GM23338 (cell line): ENCODE data around the gene ALS2. TPM values are rescaled to one million over a fixed set of nuclear protein-coding genes. Genes with fewer than 3 reads are reported as not detected.

Source experiments
- ATAC-seq: fragments of 200-7000 bp; cut with Tn5 transposase; 3 replicates; pipeline ENCODE4 v1.9.1; 2020
- DNase-seq: peaks from one replicate; pipeline ENCODE4 v3.0.0-alpha.2; 2015; ENCODE audit warnings: low spot score
- H2AFZ ChIP-seq: fragments of 200-600 bp; sonication (generic); 2 replicates; pipeline ENCODE4 v1.8.0; 2016; ENCODE audit warnings: antibody characterized with exemption, mild to moderate bottlenecking, moderate library complexity
- H3F3A ChIP-seq: fragments of 200-600 bp; sonication (generic); replicated peaks from 2 replicates; pipeline ENCODE4 v1.8.0; 2017; ENCODE audit warnings: antibody characterized with exemption, mixed run types, low read depth
- H3K27ac ChIP-seq: fragments of 200-600 bp; sonication (generic); 2 replicates; pipeline ENCODE4 v1.6.1; 2016; ENCODE audit warnings: low read depth
- H3K27me3 ChIP-seq: fragments of 200-600 bp; sonication (generic); 2 replicates; pipeline ENCODE4 v1.8.0; 2016; ENCODE audit warnings: mild to moderate bottlenecking, mixed run types, moderate library complexity; ENCODE audit not compliant: insufficient read depth
- H3K36me3 ChIP-seq: fragments of 200-600 bp; sonication (generic); 2 replicates; pipeline ENCODE4 v1.8.0; 2016; ENCODE audit warnings: mild to moderate bottlenecking; ENCODE audit not compliant: insufficient read depth
- H3K4me1 ChIP-seq: fragments of 200-600 bp; sonication (generic); 2 replicates; pipeline ENCODE4 v1.8.0; 2016; ENCODE audit warnings: mild to moderate bottlenecking, moderate library complexity; ENCODE audit not compliant: insufficient read depth
- H3K4me2 ChIP-seq: fragments of 200-600 bp; sonication (generic); 2 replicates; pipeline ENCODE4 v1.7.1; 2017; ENCODE audit warnings: mixed run types
- H3K4me3 ChIP-seq: fragments of 200-600 bp; sonication (generic); 2 replicates; pipeline ENCODE4 v1.6.1; 2016; ENCODE audit warnings: mixed run types
- H3K79me2 ChIP-seq: fragments of 200-600 bp; sonication (generic); replicated peaks from 2 replicates; pipeline ENCODE4 v1.8.0; 2017; ENCODE audit warnings: mild to moderate bottlenecking; ENCODE audit not compliant: insufficient read depth
- H3K9me2 ChIP-seq: fragments of 200-600 bp; sonication (generic); 2 replicates; pipeline ENCODE4 v1.8.0; 2017; ENCODE audit not compliant: insufficient read depth
- H4K20me1 ChIP-seq: fragments of 200-600 bp; sonication (generic); replicated peaks from 2 replicates; pipeline ENCODE4 v1.8.0; 2017; ENCODE audit warnings: mild to moderate bottlenecking; ENCODE audit not compliant: insufficient read depth
- H3K27ac Mint-ChIP-seq: 2 replicates; pipeline ENCODE4 v1.8.0; 2020; ENCODE audit warnings: inconsistent platforms, mild to moderate bottlenecking, moderate library complexity, mixed read lengths
- H3K27me3 Mint-ChIP-seq: 3 replicates; pipeline ENCODE4 v1.8.0; 2022; ENCODE audit warnings: low read depth, mild to moderate bottlenecking, moderate library complexity, mixed read lengths, inconsistent platforms; ENCODE audit not compliant: insufficient read depth, poor library complexity
- H3K36me3 Mint-ChIP-seq: 3 replicates; pipeline ENCODE4 v1.8.0; 2021; ENCODE audit warnings: low read depth, mild to moderate bottlenecking, inconsistent platforms, moderate library complexity, mixed read lengths
- H3K4me1 Mint-ChIP-seq: 3 replicates; pipeline ENCODE4 v1.8.0; 2020; ENCODE audit warnings: mild to moderate bottlenecking, inconsistent platforms, mixed read lengths
- H3K4me3 Mint-ChIP-seq: 3 replicates; pipeline ENCODE4 v1.8.0; 2021; ENCODE audit warnings: moderate library complexity, mild to moderate bottlenecking, inconsistent platforms, mixed read lengths
- H3K9me3 Mint-ChIP-seq: 3 replicates; pipeline ENCODE4 v1.8.0; 2020; ENCODE audit warnings: moderate library complexity, mild to moderate bottlenecking, inconsistent platforms, mixed read lengths
- CREB1 ChIP-seq: fragments of 250-450 bp; sonication (Bioruptor Pico); IDR thresholded peaks from 2 replicates; pipeline ENCODE4 v1.5.0; 2020; ENCODE audit warnings: low read depth, mild to moderate bottlenecking, moderate library complexity
- EZH2 ChIP-seq: fragments of 200-600 bp; sonication (generic); IDR thresholded peaks from one replicate; pipeline ENCODE4 v1.8.0; 2017; ENCODE audit warnings: antibody characterized with exemption, mild to moderate bottlenecking, low read depth; ENCODE audit not compliant: unreplicated experiment
- EZH2phosphoT487 ChIP-seq: fragments of 200-600 bp; sonication (generic); IDR thresholded peaks from one replicate; pipeline ENCODE4 v1.8.1; 2018; ENCODE audit warnings: antibody characterized with exemption; ENCODE audit not compliant: unreplicated experiment
- JUNB ChIP-seq: IDR thresholded peaks from one replicate; pipeline ENCODE4 v1.6.1; 2016; ENCODE audit warnings: antibody characterized with exemption; ENCODE audit not compliant: unreplicated experiment
- NANOG ChIP-seq: IDR thresholded peaks from 2 replicates; pipeline ENCODE4 v1.6.1; 2016; ENCODE audit warnings: antibody characterized with exemption, borderline replicate concordance
- POLR2AphosphoS5 ChIP-seq: IDR thresholded peaks from 2 replicates; pipeline ENCODE4 v1.6.1; 2016; ENCODE audit warnings: antibody characterized with exemption, low read depth
- STAT1 ChIP-seq: IDR thresholded peaks from one replicate; pipeline ENCODE4 v1.6.1; 2016; ENCODE audit warnings: antibody characterized with exemption; ENCODE audit not compliant: unreplicated experiment
- ZNF114 ChIP-seq: fragments of 250-450 bp; sonication (Bioruptor Pico); IDR thresholded peaks from 2 replicates; pipeline ENCODE4 v1.5.0; 2020; ENCODE audit warnings: mild to moderate bottlenecking, moderate library complexity
- ZNF331 ChIP-seq: fragments of 250-450 bp; sonication (Bioruptor Pico); IDR thresholded peaks from 2 replicates; pipeline ENCODE4 v1.5.0; 2020; ENCODE audit warnings: low read depth, mild to moderate bottlenecking, moderate library complexity
- polyA plus RNA-seq: library from polyadenylated mRNA; unstranded; fragments of >200 nt; fragmentation: Nextera tagmentation; extraction: Ambion mirVana; gene quantifications from 2 replicates; pipeline ENCODE4 v1.2.1, GENCODE V29; 2016
- total RNA-seq: library from RNA; depleted of rRNA; stranded (reverse); fragments of >200 nt; shearing (Covaris generic); gene quantifications from 2 replicates; pipeline ENCODE4 v1.2.3, GENCODE V29; 2014
- TF ChIP-seq, protein P1 (sequence below), 2 experiments: fragments of 200-600 bp in 1 of 2; sonication (generic) in 1 of 2; conservative IDR thresholded peaks; 2 replicates each; pipeline versions ENCODE4 v1.5.1 to v1.6.1; 2016 to 2017; ENCODE audit warnings: antibody characterized with exemption in 2 of 2, low read depth in 2 of 2, mild to moderate bottlenecking in 2 of 2, moderate library complexity in 1 of 2
- TF ChIP-seq, protein P2 (sequence below): IDR thresholded peaks from one replicate; pipeline ENCODE4 v1.6.1; 2018; ENCODE audit warnings: antibody characterized with exemption; ENCODE audit not compliant: unreplicated experiment
- TF ChIP-seq, protein P3 (sequence below): IDR thresholded peaks from 2 replicates; pipeline ENCODE4 v1.6.1; 2016; ENCODE audit warnings: antibody characterized with exemption

ALS2 gene
- total and polyA plus RNA-seq, 2 experiments from 2014 or later: 9.6 to 43.3 TPM

DNA sequence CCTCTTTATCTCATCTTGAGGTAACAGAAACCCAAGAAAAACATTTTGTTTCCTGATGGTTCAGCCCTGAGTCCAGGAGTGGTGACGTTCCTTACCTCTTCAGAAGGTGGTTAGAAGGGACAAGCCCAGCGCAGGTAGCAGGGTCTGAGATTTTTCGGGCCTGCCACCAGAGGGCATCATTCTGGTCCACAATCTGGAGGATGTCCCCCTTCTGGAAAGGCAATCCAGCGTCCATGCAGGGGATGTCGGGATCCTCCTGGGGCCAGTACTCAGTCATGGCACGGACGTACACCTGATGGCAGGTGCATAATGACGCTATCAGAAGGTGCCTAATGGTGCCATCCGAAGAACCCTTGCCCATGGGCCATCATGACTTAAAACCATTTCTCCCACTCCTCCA is 100.0 kb downstream of the ALS2 start:
- Histone ChIP-seq H3F3A (no peaks in the 10 kb centered on the region), H3K4me3 (no peak overlapping the region), H3K9me2 (0 out of 2 replicates have a peak, but pooled peaks cover 2% of the 10 kb centered on the region), H3K4me2 (no peak overlapping the region), H3K4me1 (no peaks in the 10 kb centered on the region), H3K27me3 (no peaks in the 10 kb centered on the region), H4K20me1 (no peaks in the 10 kb centered on the region), H3K36me3 (no peaks in the 10 kb centered on the region), H3K79me2 (no peaks in the 10 kb centered on the region), H2AFZ (no peak overlapping the region), H3K27ac (no peak overlapping the region)
- Mint-ChIP-seq H3K27ac (no peak overlapping the region), H3K36me3 (no peaks in the 10 kb centered on the region), H3K27me3 (no peaks in the 10 kb centered on the region), H3K9me3 (no peaks in the 10 kb centered on the region), H3K4me3 (no peak overlapping the region), H3K4me1 (peaks cover 3% of the 10 kb centered on the region)
- peak; percentile 85 for DNase-seq
- TF ChIP-seq, protein P1, sequence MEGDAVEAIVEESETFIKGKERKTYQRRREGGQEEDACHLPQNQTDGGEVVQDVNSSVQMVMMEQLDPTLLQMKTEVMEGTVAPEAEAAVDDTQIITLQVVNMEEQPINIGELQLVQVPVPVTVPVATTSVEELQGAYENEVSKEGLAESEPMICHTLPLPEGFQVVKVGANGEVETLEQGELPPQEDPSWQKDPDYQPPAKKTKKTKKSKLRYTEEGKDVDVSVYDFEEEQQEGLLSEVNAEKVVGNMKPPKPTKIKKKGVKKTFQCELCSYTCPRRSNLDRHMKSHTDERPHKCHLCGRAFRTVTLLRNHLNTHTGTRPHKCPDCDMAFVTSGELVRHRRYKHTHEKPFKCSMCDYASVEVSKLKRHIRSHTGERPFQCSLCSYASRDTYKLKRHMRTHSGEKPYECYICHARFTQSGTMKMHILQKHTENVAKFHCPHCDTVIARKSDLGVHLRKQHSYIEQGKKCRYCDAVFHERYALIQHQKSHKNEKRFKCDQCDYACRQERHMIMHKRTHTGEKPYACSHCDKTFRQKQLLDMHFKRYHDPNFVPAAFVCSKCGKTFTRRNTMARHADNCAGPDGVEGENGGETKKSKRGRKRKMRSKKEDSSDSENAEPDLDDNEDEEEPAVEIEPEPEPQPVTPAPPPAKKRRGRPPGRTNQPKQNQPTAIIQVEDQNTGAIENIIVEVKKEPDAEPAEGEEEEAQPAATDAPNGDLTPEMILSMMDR (conservative IDR thresholded peaks at IDR 0.05; ENCODE audit: low read depth in 2 of 2): peak; percentile 86 to 95
- no peak for TF ChIP-seq POLR2AphosphoS5
- ATAC-seq: peak; percentile 98

DNA sequence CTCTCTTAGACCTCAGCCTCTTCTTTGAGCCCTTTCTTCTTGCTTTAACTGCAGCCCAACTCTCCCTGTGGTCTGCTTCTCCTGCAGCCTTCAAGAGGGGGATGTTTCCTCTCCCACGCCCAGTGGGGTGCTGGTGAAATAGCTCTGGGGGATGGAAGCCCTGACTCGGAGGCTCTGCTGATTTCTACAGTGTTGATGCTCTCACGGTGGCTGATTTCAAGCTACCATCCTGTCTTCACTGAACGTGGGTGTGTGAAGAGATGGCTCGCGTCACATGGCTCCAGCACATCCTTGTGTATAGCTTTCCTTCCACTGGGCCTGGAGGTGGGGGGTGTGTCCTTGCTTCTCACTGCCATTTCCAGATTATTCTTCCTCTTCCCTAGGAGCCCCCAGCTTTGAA is 102.3 kb downstream of the ALS2 start:
- no peaks in the 10 kb centered on the region for H3K79me2 ChIP-seq
- 0 out of 2 replicates have a peak, but pooled peaks cover 2% of the 10 kb centered on the region for H3K9me2 ChIP-seq
- Mint-ChIP-seq H3K27ac (no peak overlapping the region), H3K9me3 (no peaks in the 10 kb centered on the region), H3K36me3 (no peaks in the 10 kb centered on the region), H3K4me3 (no peak overlapping the region), H3K4me1 (peaks cover 18% of the 10 kb centered on the region), H3K27me3 (peaks cover 4% of the 10 kb centered on the region)
- H3K36me3 ChIP-seq: no peaks in the 10 kb centered on the region
- no peaks in the 10 kb centered on the region for H3F3A ChIP-seq
- H3K4me3 ChIP-seq: no peak overlapping the region
- H2AFZ ChIP-seq: peak overlapping the region; percentile 63
- H3K27ac ChIP-seq: no peak overlapping the region
- DNase-seq (peak; percentile 27), ATAC-seq (no peak)
- H3K4me2 ChIP-seq: no peak overlapping the region
- H4K20me1 ChIP-seq: no peaks in the 10 kb centered on the region
- peaks cover 8% of the 10 kb centered on the region for H3K4me1 ChIP-seq
- H3K27me3 ChIP-seq: no peaks in the 10 kb centered on the region
- TF ChIP-seq, protein P1 (conservative IDR thresholded peaks at IDR 0.05; ENCODE audit: low read depth in 2 of 2): no peak
- TF ChIP-seq POLR2AphosphoS5 (no peak), EZH2 (no peak), NANOG (no peak), ZNF114 (CRISPR knock-in tag) (no peak), ZNF331 (CRISPR knock-in tag) (no peak), CREB1 (CRISPR knock-in tag) (no peak), JUNB (no peak), STAT1 (no peak), EZH2phosphoT487 (no peak)
- TF ChIP-seq, protein P2, sequence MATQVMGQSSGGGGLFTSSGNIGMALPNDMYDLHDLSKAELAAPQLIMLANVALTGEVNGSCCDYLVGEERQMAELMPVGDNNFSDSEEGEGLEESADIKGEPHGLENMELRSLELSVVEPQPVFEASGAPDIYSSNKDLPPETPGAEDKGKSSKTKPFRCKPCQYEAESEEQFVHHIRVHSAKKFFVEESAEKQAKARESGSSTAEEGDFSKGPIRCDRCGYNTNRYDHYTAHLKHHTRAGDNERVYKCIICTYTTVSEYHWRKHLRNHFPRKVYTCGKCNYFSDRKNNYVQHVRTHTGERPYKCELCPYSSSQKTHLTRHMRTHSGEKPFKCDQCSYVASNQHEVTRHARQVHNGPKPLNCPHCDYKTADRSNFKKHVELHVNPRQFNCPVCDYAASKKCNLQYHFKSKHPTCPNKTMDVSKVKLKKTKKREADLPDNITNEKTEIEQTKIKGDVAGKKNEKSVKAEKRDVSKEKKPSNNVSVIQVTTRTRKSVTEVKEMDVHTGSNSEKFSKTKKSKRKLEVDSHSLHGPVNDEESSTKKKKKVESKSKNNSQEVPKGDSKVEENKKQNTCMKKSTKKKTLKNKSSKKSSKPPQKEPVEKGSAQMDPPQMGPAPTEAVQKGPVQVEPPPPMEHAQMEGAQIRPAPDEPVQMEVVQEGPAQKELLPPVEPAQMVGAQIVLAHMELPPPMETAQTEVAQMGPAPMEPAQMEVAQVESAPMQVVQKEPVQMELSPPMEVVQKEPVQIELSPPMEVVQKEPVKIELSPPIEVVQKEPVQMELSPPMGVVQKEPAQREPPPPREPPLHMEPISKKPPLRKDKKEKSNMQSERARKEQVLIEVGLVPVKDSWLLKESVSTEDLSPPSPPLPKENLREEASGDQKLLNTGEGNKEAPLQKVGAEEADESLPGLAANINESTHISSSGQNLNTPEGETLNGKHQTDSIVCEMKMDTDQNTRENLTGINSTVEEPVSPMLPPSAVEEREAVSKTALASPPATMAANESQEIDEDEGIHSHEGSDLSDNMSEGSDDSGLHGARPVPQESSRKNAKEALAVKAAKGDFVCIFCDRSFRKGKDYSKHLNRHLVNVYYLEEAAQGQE: no peak
- TF ChIP-seq, protein P3, sequence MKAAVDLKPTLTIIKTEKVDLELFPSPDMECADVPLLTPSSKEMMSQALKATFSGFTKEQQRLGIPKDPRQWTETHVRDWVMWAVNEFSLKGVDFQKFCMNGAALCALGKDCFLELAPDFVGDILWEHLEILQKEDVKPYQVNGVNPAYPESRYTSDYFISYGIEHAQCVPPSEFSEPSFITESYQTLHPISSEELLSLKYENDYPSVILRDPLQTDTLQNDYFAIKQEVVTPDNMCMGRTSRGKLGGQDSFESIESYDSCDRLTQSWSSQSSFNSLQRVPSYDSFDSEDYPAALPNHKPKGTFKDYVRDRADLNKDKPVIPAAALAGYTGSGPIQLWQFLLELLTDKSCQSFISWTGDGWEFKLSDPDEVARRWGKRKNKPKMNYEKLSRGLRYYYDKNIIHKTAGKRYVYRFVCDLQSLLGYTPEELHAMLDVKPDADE: no peak
